Astrocyte (in vitro differentiated cells and primary cell): Measurements from ENCODE around the gene UVSSA. TPM values are rescaled to one million over a fixed set of nuclear protein-coding genes. Genes with fewer than 3 reads are reported as not detected.

Experiments used
- DNase-seq: peaks from one replicate; pipeline ENCODE4 v3.0.0-alpha.2; 2010; ENCODE audit warnings: low read depth
- FAIRE-seq: peaks from 2 replicates; lab custom pipeline; 2011; peaks lifted over from hg19 to GRCh38; lab: Jason Lieb, UNC
- H2AFZ ChIP-seq: 2 replicates; pipeline ENCODE4 v1.6.0; 2012; ENCODE audit warnings: low read depth, low read length, inconsistent platforms
- H3K27ac ChIP-seq: 2 replicates; pipeline ENCODE4 v1.5.1; 2011; ENCODE audit warnings: low read depth, low read length, inconsistent platforms
- H3K27me3 ChIP-seq: 2 replicates; pipeline ENCODE4 v1.6.0; 2011; ENCODE audit warnings: low read length, inconsistent platforms; ENCODE audit not compliant: insufficient read depth
- H3K36me3 ChIP-seq: 2 replicates; pipeline ENCODE4 v1.5.1; 2011; ENCODE audit warnings: low read length, inconsistent platforms; ENCODE audit not compliant: insufficient read depth
- H3K4me1 ChIP-seq: 2 replicates; pipeline ENCODE4 v1.5.1; 2011; ENCODE audit warnings: low read length, inconsistent platforms; ENCODE audit not compliant: insufficient read depth
- H3K4me2 ChIP-seq: 2 replicates; pipeline ENCODE4 v1.6.0; 2012; ENCODE audit warnings: low read length, inconsistent platforms
- H3K4me3 ChIP-seq: 2 replicates; pipeline ENCODE4 v1.5.1; 2011; ENCODE audit warnings: low read depth, mild to moderate bottlenecking, low read length, inconsistent platforms; ENCODE audit not compliant: insufficient read depth
- H3K79me2 ChIP-seq: 2 replicates; pipeline ENCODE4 v1.6.0; 2012; ENCODE audit warnings: mild to moderate bottlenecking, low read length, inconsistent platforms; ENCODE audit not compliant: insufficient read depth
- H3K9ac ChIP-seq: 2 replicates; pipeline ENCODE4 v1.6.0; 2012; ENCODE audit warnings: mild to moderate bottlenecking, low read length, inconsistent platforms
- H3K9me3 ChIP-seq: 2 replicates; pipeline ENCODE4 v1.5.1; 2012; ENCODE audit warnings: low read depth, mild to moderate bottlenecking, low read length, inconsistent platforms; ENCODE audit not compliant: insufficient read depth
- H4K20me1 ChIP-seq: 2 replicates; pipeline ENCODE4 v1.6.0; 2012; ENCODE audit warnings: low read length, inconsistent platforms; ENCODE audit not compliant: insufficient read depth
- H3K27ac Mint-ChIP-seq: one replicate; pipeline ENCODE4 v1.8.0; 2021; ENCODE audit warnings: mild to moderate bottlenecking, mixed read lengths; ENCODE audit not compliant: unreplicated experiment
- H3K27me3 Mint-ChIP-seq: one replicate; pipeline ENCODE4 v1.8.0; 2021; ENCODE audit warnings: low read depth, mixed read lengths; ENCODE audit not compliant: unreplicated experiment
- H3K36me3 Mint-ChIP-seq: one replicate; pipeline ENCODE4 v1.8.0; 2021; ENCODE audit warnings: low read depth, mixed read lengths; ENCODE audit not compliant: unreplicated experiment
- H3K4me1 Mint-ChIP-seq: one replicate; pipeline ENCODE4 v1.8.0; 2021; ENCODE audit warnings: low read depth, mixed read lengths; ENCODE audit not compliant: unreplicated experiment
- H3K4me3 Mint-ChIP-seq: one replicate; pipeline ENCODE4 v1.8.0; 2021; ENCODE audit warnings: mild to moderate bottlenecking, moderate library complexity, mixed read lengths; ENCODE audit not compliant: unreplicated experiment
- H3K9me3 Mint-ChIP-seq: one replicate; pipeline ENCODE4 v1.8.0; 2021; ENCODE audit warnings: mild to moderate bottlenecking, mixed read lengths; ENCODE audit not compliant: unreplicated experiment
- EZH2 ChIP-seq: IDR thresholded peaks from 2 replicates; pipeline ENCODE4 v1.6.1; 2012; ENCODE audit warnings: mild to moderate bottlenecking, low read length, inconsistent platforms; ENCODE audit not compliant: insufficient read depth
- total RNA-seq: library from RNA; stranded (reverse); gene quantifications from 2 replicates; pipeline ENCODE4 v1.2.1, GENCODE V29; 2021
- TF ChIP-seq, protein P1 (sequence below): IDR thresholded peaks from 2 replicates; pipeline ENCODE4 v1.5.1; 2011; ENCODE audit warnings: low read depth, mild to moderate bottlenecking, inconsistent platforms, low read length, moderate library complexity; ENCODE audit not compliant: insufficient read depth

UVSSA gene
- total RNA-seq, 1 donor from 2014 or later = 14.8 TPM

DNA sequence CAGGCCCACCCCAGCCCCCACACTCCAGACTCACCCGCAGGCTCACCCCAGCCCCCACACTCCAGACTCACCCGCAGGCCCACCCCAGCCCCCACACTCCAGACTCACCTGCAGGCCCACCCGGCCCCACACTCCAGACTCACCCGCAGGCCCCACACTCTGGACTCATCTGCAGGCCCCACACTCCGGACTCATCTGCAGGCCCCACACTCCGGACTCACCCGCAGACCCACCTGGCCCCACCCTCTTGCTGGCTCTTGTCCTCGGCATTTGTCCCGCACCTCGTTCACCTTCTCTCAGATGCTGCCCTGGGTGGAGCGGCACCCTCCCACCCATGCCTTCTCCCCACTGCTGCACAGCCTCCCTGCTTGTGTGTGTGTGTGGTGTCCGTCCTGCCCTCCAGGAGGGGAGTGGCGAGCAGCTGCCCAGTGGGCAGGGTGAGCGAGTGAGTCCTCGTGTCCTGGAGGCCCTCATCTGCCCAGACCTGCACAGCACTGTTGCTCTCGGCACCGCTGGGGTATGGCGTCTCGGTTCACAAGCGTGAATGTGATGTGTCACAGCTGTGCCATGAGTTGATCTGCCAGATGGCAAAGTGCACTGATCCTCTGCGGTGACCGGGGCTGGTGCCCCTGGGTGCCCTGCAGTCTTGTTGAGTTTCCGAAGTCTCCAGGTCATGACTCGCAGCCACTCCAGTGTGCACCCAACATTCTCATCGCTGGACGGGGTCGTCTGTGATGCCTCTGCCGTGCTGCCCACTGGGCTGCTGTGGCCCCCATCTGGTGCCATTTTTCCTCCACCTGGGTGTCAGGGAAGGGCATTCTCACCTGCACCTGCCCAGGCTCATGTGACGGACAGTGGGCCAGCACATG lies 29.6 kb upstream of the UVSSA start:
- H3K27me3 ChIP-seq = no peaks in the 10 kb centered on the region
- no peak overlapping the region for H3K4me2 ChIP-seq
- TF ChIP-seq, protein P1, sequence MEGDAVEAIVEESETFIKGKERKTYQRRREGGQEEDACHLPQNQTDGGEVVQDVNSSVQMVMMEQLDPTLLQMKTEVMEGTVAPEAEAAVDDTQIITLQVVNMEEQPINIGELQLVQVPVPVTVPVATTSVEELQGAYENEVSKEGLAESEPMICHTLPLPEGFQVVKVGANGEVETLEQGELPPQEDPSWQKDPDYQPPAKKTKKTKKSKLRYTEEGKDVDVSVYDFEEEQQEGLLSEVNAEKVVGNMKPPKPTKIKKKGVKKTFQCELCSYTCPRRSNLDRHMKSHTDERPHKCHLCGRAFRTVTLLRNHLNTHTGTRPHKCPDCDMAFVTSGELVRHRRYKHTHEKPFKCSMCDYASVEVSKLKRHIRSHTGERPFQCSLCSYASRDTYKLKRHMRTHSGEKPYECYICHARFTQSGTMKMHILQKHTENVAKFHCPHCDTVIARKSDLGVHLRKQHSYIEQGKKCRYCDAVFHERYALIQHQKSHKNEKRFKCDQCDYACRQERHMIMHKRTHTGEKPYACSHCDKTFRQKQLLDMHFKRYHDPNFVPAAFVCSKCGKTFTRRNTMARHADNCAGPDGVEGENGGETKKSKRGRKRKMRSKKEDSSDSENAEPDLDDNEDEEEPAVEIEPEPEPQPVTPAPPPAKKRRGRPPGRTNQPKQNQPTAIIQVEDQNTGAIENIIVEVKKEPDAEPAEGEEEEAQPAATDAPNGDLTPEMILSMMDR = no peak
- no peaks in the 10 kb centered on the region for H3K9me3 Mint-ChIP-seq
- H2AFZ ChIP-seq = no peak overlapping the region
- H3K4me3 Mint-ChIP-seq = no peak overlapping the region
- H3K4me3 ChIP-seq = no peak overlapping the region
- peaks cover 25% of the 10 kb centered on the region for H3K79me2 ChIP-seq
- FAIRE-seq = no peak
- no peak overlapping the region for H3K27ac Mint-ChIP-seq
- no peaks in the 10 kb centered on the region for H3K9me3 ChIP-seq
- no peak for DNase-seq
- no peak overlapping the region for H3K27ac ChIP-seq
- H3K36me3 ChIP-seq = peaks cover 6% of the 10 kb centered on the region
- H3K9ac ChIP-seq = no peak overlapping the region
- H3K4me1 ChIP-seq = no peaks in the 10 kb centered on the region
- no peaks in the 10 kb centered on the region for H3K4me1 Mint-ChIP-seq
- H3K27me3 Mint-ChIP-seq = no peaks in the 10 kb centered on the region
- peaks cover 26% of the 10 kb centered on the region for H4K20me1 ChIP-seq
- H3K36me3 Mint-ChIP-seq = peaks cover 20% of the 10 kb centered on the region

GRCh38 chr4:1318046-1318375 lies 29.0 kb upstream of the UVSSA start:
- no peak overlapping the region for H3K27ac Mint-ChIP-seq
- no peaks in the 10 kb centered on the region for H3K4me1 Mint-ChIP-seq
- Histone ChIP-seq H3K9ac (no peak overlapping the region), H3K4me2 (no peak overlapping the region), H4K20me1 (peaks cover 20% of the 10 kb centered on the region), H2AFZ (no peak overlapping the region), H3K4me1 (peaks cover under 1% of the 10 kb centered on the region), H3K36me3 (peaks cover 6% of the 10 kb centered on the region), H3K27me3 (no peaks in the 10 kb centered on the region), H3K9me3 (no peaks in the 10 kb centered on the region), H3K27ac (no peak overlapping the region), H3K79me2 (peaks cover 19% of the 10 kb centered on the region), H3K4me3 (no peak overlapping the region)
- no peaks in the 10 kb centered on the region for H3K9me3 Mint-ChIP-seq
- H3K4me3 Mint-ChIP-seq = no peak overlapping the region
- peaks cover 19% of the 10 kb centered on the region for H3K36me3 Mint-ChIP-seq
- no peak for DNase-seq
- no peak for TF ChIP-seq EZH2
- TF ChIP-seq, protein P1 = no peak
- FAIRE-seq = no peak
- H3K27me3 Mint-ChIP-seq = no peaks in the 10 kb centered on the region
